OCI-LY3 (cell line): ENCODE measurements around the gene FTH1.

Experiments used
- CTCF ChIP-seq: fragments of 200-600, 300-600 bp; sonication (generic); IDR thresholded peaks from 2 replicates; pipeline ENCODE4 v1.5.1; 2014; ENCODE audit warnings: antibody characterized with exemption, low read length, low read depth
- EZH2phosphoT487 ChIP-seq: fragments of 200-600 bp; shearing (Covaris generic); IDR thresholded peaks from 2 replicates; pipeline ENCODE4 v1.6.1; 2018; ENCODE audit warnings: antibody characterized with exemption, mixed run types, low read depth

GRCh38 chr11:61917334-61918109 is 49.9 kb downstream of the FTH1 start, which contains the start of gene RAB3IL1:
- no peak for TF ChIP-seq CTCF
- TF ChIP-seq EZH2phosphoT487, result no peak
